D721Med (cell line): ENCODE data around the gene DUSP10.
A peak's percentile ranks its signal among the peaks of the same experiment; 100 is the strongest.

ENCODE experiments used
- DNase-seq: peaks from one replicate; pipeline ENCODE4 v3.0.0; 2011; ENCODE audit warnings: low spot score; ENCODE audit not compliant: insufficient read length
- FAIRE-seq: peaks from 2 replicates; lab custom pipeline; 2011; peaks lifted over from hg19 to GRCh38; lab: Jason Lieb, UNC
- TF ChIP-seq, protein P1 (sequence below): IDR thresholded peaks from 2 replicates; pipeline ENCODE4 v1.5.1; 2012; ENCODE audit warnings: mild to moderate bottlenecking, control low read depth; ENCODE audit not compliant: insufficient read depth; ENCODE audit errors: missing control alignments

Gene DUSP10

DNA sequence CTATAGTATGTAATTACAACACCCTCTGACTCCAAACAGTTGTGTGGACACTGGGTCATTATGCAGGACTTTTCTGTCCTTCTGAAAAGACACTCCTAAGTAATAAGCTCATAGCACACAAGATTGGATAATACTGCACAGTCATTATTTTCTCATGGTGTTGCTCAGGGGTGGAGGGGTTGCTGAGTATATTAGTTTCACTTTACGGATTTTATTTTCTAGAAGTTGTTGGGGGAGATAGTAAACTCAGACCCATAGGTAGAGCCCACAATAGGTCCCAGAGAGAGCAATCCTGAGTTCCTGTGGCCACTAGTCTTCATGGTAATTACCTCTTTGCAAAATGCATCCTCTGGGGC lies 53.4 kb downstream of the DUSP10 start:
- TF ChIP-seq, protein P1, sequence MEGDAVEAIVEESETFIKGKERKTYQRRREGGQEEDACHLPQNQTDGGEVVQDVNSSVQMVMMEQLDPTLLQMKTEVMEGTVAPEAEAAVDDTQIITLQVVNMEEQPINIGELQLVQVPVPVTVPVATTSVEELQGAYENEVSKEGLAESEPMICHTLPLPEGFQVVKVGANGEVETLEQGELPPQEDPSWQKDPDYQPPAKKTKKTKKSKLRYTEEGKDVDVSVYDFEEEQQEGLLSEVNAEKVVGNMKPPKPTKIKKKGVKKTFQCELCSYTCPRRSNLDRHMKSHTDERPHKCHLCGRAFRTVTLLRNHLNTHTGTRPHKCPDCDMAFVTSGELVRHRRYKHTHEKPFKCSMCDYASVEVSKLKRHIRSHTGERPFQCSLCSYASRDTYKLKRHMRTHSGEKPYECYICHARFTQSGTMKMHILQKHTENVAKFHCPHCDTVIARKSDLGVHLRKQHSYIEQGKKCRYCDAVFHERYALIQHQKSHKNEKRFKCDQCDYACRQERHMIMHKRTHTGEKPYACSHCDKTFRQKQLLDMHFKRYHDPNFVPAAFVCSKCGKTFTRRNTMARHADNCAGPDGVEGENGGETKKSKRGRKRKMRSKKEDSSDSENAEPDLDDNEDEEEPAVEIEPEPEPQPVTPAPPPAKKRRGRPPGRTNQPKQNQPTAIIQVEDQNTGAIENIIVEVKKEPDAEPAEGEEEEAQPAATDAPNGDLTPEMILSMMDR = no peak
- DNase-seq (no peak), FAIRE-seq (no peak)

DNA sequence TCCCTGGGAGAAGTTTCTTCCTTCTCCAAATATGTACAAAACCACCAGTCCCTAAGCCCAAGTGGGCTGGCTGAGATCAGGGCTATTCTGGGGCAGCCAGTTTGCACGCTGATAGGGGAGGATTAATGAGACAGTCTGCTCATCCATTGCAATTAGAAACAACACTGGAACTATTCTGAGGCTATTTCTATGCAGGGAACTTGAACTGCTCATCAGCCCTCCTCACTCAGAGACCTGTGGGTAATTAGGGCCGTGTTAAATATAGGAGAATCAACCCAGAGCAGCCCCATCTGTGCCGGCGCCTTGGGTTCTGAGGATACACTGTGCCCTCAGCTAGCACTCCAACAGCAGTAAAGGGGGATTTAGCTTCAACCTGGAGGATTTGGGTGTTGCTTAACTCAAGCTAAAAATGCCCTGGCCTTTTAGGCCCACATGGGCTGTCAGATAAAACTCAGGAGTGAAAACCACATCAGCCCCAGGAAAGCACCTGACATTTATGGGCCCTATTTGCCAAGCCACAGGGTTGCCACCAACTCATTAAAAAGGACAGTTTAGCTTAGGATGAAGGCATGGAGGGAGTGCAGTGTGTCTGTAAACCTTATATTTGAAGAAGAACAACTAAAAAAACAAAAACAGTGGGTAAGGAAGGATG lies 53.9 kb downstream of the DUSP10 start:
- no peak for DNase-seq
- no peak for FAIRE-seq
- TF ChIP-seq, protein P1 = no peak

DNA sequence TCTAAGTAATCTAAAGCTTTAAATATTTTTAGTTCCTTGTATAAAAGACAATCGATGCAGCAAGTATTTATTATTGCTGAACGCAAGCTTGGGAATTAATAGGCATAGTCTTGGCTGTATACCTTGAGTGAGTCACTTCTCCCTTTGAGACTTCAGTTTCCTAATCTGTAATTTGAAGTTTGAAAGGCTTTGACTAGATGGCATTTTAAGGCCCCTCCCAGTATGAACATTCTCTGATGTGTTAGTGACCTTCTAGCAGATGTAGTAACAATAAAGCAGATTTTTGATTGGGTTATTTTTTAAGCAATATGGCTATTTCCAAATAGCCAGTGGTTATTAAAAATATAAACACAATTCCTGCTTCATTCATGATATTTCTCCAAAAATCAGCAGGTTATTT lies 58.2 kb downstream of the DUSP10 start:
- FAIRE-seq (no peak), DNase-seq (no peak)
- TF ChIP-seq, protein P1 = no peak

DNA sequence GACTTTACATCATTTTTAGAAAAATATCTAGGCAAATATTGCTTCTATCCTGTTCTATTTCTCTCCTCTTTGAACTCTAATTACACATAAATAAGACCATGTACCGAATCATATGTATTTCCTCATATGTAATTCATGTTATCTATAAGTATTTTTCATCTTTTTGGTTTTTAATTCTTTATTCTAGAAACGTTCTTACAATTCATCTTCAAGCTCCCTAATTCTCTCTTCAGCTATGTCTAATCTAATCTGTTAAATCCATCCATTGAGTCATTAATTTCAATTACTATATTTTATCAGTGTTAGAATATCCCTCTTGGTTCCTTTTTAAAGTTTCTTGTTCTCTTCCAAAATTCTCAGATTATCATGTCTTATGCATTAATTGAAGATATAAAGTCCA lies 61.8 kb downstream of the DUSP10 start:
- no peak for DNase-seq
- FAIRE-seq = peak; percentile 46
- TF ChIP-seq, protein P1 = no peak

DNA sequence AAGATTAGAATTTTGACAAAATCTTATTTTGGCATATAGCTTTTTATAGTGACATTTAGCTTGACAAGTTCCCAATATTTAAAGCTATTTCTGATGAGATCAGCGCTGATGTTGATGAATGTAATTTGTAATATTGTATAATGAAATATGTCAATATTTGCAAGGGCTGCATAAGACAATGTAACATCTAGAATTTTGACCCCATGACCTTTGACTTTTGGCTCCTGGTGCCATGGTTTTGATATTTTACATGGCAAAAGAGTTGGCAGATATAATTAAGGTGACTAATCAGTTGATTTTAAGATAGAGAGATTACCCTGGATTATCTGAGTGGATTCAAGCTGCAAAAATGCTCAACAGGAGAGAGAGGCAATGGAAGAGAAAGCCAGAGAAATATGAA lies 63.9 kb downstream of the DUSP10 start:
- FAIRE-seq (no peak), DNase-seq (no peak)
- TF ChIP-seq, protein P1 = no peak

DNA sequence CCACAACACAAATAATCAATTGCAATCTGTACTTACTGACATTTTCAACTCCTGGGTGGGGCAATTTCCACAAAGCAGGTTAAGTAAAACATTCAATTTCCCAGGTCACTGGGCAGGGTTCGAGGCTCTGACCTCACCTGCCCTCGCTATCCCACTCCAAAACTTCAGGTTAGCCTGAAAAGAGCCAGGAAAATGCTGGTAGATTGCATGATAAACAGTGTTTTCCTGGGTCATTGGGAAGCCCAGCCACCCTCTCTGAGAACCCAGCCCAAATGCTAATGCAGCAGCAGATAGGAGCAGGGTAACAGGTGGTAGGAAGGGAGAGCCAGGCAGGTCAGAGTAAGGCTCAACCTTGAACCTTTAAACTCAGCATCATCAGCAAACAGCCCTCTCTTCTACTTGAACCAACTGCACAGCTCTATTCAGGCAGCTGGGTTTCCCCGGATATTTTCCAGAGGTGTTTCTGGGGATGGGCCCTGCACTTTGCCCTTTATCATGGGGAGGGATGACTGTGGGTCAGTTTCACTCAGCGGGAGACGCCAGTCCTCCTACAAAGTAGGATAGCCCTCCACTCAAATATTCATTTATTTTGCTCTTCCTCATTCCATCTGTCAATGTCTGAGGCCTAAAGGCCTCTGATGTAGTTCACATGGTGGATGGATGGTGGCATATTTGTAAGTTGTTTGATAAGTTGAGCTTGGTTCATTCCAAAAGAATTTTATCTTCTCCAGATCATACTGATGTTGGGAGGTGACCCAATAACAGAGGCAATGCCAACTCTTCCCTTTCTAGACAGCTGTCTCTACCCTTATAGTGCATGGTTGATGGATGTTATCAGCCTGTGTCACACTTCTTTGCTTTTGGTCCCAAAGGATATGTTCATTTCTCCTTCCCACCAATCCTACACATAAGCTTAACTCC lies 65.7 kb downstream of the DUSP10 start:
- TF ChIP-seq, protein P1 = no peak
- FAIRE-seq (no peak), DNase-seq (no peak)

DNA sequence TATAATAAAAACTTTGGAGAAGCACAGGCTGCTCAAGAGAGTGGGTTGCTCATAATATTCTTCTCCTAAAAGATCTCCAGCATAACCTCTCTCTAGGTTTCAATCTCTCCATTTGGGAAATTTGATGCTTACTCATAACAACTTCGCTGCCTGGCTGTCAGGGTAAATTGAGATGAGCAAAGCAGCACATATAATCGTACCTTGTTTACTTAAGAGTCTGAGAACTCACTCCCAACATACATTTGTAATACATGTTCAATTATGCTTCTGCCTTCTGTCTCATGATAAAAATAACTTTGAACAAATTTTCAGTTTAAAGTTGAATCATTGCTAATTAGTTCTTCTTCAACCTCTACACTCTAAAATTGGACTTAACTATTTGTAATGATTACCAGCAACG lies 68.9 kb downstream of the DUSP10 start:
- no peak for DNase-seq
- TF ChIP-seq, protein P1 = no peak
- FAIRE-seq = no peak
